KG1 (cell line): ENCODE data around the gene TRAM2.

Source experiments
- DNase-seq: peaks from one replicate; lab custom pipeline; 2025; lab: John Stamatoyannopoulos, UW

Gene TRAM2

DNA sequence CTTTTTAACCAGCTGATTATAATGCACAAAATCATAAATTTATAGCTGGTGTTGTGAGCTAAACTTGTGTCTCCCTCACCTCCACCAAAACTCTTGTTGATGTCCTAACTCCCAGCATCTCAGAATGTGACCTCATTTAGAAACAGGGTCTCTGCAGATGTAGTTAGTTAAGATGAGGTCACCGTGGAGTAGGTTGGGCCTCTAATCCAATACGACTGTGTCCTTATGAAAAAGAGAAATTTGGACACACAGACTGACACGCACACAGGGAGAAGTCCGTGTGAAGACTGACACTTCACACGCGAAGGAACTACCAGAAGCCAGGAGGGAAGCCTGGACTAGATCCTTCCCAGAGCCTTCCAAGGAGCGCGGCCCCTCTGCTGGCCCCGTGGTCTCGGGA, 46.5 kb downstream of the TRAM2 start:
- no peak for DNase-seq

DNA sequence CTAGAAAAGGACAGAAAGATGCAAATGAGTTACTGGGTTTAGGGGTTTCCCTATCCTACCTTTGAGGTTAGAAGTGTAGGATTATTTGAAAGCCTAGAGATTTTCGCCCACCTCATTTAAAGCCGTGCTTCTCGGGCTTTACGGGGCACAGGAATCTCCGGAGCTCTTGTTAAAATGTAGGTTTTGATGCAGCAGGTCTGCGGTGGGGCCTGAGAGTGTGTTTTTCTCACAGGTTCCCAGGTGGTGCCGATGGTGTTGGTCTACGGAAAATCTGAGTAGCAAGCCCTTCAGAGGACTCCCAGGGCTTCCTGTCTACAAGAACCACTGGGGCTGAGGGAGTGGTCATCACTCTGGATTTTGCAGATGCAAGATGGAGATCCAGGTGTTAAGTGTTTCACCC, 47.5 kb downstream of the TRAM2 start:
- no peak for DNase-seq

DNA sequence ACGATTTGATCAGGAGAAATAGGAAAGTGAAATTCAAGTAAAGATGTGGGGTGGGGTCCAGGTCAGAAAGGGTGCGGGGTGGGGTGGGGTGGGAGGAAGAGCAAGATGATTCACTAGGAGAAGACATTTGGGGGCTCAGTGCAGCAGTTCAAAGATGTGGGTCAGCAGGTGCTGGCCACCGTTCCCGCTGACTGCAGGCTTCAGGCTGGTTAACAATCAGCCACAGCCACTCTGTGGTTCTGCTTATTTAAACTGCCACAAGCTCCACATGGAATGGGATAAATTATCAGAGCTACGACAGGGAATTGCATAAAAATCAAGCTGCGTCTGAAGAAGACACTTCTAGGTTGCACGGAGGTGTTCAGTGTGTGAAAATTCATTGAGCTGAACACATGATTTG, 49.4 kb downstream of the TRAM2 start:
- no peak for DNase-seq

DNA sequence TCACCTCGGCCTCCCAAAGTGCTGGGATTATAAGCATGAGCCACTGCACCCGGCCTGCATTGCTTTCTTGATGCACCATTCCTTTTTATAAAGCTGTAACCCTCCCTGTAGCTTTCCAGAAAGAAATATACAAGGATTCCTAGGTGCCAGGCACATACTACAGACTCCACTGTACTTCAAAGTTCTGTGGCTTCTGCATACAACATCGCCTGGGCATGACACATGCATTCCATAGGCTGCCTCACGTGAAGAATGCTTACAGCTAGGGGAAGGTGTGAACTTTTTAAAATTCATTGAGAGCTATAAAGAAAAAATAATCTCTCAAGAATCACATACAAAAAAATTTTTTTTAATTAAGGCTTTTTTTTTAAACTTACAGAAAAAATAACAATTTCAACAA, 50.2 kb downstream of the TRAM2 start:
- DNase-seq = no peak

DNA sequence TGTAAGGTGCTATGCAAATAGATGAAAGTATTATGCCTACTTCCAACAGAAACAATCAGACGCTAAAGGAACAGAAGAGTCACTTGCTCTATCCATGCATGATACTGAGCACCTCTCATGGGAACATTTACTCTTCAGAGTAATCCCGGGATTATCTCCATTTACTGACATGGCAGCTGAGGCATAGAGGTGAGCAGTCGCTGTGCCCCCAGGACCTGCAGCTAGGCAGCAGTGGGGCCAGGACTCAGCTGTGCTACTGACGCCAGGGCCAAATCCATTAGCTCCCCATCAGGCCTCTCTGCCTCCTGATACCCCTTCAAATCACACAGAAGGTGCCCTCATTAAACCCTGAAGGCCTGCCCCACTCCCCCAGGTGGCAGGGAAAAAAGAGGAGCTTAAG, 51.9 kb downstream of the TRAM2 start:
- DNase-seq = no peak

DNA sequence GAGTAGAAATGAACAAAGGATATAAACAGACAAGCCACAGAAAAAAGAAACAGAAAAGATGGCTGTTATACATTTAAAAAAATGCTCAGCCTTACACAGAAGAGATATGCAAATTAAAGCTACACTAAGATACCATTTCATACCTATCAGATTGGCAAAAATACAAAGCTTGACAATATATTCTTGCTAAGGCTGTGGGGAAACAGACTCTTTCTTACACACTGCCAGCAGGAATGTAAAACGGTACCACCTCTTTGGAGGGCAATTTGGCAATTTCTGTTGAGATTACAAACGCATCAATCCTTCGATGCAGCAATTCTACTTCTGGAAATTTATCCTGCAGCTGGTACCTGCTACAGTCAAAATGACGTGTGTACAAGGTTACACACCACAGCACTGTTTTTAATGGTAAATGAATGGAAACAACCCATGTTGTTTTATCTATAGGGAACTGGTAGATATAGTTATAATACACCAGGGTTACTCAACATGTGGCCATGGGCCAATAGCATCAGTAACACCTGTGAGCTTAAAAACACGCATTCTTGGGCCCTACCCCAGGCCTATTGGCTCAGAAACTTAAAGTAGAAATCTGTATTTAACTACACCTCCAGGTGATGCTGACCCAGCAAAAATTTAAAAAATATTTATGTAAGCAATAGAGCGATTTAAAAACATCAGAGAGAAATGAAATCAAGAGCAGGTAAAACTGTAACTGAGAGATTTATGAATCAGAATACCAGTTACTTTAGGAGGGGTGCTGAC, 53.3 kb downstream of the TRAM2 start:
- DNase-seq = no peak

DNA sequence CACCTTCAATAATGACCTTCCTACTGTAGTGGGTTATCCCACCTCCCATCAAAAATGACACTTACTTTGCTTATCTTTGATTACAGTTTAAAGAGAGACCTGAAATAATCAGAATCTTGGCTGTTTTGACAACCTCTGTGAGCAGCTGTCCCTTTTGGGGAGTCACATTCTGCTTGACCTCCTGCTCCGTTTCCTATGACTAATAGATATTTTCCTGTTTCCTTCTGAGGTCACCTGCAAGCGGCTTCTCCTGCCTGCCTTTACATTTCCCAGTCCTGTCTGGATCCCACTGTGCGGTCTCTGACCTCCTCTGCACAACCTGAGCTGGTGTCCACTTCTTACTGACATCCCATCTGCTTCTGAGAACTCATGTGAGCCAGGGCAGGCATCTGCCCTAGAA, 54.2 kb downstream of the TRAM2 start:
- DNase-seq = no peak

DNA sequence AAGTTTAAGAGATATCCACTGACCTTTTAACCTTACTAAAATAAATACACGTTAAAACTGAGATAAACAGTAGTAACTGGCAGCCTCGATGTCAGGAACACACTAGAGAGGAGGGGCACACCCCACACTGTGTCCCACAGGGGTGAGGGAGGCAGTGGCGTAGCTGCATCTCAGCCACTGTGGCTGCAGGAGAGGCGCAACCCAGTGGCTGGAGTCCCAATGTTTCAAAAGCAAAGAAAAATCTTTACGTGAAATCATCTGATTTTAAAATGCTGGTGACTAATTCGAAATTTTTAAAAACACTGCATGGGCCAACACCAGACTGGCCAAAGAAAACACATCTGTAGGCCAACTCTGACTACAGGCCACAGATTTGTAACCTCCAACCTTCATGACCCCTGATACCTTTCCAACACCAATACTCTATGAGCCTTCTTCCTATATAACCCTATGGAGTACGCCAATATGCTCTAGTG, 54.7 kb downstream of the TRAM2 start:
- no peak for DNase-seq

DNA sequence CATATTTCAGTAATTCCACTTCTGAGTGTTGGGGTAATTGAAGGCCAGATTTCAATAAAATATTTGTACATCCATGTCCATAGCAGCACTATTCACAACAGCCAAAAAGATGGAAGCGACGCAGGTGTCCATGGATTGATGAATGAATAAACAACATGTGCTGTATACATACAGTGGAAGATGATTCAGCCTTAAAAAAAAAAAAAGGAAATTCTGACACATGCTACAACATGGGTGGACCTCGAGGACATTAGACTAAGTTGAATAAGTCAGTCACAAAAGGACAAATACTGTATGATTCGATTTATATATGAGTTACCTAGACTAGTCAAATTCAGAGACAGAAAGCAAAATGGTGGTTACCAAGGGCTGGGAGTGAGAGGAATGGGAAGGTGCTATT, 57.2 kb downstream of the TRAM2 start:
- no peak for DNase-seq

DNA sequence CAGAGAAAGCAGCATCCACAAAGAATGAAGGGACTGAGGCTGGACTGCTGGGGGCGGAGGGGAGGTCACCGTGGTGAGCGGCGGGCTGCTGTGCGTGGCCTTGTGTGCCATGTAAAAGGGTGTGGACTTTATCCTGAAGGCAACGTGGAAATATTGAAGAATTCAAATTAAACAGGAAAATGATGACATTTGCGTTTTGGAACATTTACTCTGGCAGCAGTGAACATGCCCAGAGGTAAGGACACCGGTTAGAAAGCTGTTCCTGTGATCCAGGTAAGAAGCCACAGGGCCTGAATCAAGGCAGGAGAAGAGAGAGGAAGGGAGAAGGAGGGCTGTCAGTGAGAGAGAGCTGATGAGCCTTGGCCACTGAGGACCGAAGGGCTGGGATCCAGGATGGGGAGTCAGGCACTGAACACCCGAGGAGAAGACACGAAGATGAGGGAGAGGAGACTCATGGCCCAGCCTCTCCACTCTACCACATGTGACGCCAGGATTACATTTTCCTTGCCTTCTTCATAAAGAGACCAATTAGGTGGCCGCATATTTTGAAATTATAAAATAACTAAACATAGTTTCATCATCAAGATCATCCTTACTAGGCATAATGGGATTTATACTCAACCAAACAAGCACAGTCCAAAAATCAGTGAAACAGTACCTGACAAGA, 58.4 kb downstream of the TRAM2 start:
- no peak for DNase-seq

DNA sequence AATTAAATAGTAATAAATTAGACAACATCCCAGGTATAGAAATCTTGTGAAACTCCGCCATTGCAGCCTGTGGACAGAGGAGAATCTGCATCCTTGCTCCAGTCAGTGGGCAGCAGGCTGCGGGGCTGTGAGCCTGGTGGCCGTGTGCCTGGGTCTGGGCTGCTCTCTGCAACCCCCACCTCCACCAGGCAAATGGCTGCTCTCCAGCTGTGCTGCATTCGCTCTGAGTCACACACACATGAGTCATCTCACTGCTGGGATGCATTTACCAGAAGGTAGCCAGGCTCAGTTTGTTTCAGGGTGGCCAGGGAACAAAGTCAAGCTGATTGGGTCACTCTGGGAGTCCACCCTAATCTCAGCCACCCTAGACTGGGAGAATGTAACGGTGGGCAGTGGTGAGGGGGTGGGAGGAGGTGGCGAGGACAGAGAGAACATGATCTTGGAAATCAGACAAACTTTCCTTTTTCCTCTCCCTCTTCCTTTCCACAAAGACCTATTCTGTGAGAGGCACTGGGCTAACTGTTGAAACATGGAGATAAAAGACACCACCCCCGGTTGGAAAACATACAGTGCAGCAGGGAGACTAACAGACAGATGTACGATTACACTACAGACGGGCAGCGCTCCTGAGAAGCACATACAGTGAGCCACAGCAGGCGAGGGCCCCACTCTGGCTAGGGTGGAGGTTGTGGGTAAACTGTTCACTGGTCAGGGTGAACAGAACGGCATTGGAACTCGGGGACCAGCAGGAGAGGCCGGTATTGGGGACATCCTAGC, 59.2 kb downstream of the TRAM2 start:
- DNase-seq = no peak

DNA sequence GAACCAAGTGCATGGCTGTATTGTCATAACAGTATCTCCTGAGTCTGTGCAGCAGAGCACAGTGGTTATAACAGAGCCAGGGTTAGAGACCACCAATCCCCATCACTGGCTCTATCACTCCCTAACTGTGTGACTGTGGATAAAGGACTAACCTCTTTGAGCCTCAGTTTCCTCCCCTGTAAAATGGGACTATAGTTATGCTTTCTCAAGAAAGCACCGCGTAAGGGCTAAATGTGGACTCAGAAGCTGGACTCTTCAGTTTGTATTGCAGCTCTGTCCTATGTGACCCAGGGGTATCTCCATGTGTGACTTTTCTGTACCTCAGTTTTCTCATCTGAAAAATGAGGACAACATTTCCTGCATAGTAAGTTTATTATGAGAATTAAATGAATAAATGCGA, 59.9 kb downstream of the TRAM2 start:
- no peak for DNase-seq

DNA sequence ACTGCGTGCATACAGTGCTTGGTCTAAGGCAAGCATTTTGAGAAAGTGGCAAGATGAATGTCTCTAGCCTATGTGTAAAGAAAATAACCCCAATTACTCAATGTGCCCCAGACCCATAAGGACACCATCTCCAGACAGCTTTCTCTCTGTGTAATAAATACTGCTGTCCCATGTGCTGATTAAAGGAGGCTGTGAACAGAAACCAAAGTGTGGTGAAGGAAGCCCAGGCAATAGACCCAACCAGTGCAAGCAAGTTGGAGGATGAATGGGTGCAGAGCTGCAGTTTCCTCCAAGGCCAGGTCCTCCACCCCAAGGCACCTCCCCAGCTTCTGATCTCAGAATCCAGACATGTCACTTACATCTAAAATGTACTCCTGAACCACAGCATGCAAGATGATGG, 60.6 kb downstream of the TRAM2 start:
- no peak for DNase-seq

DNA sequence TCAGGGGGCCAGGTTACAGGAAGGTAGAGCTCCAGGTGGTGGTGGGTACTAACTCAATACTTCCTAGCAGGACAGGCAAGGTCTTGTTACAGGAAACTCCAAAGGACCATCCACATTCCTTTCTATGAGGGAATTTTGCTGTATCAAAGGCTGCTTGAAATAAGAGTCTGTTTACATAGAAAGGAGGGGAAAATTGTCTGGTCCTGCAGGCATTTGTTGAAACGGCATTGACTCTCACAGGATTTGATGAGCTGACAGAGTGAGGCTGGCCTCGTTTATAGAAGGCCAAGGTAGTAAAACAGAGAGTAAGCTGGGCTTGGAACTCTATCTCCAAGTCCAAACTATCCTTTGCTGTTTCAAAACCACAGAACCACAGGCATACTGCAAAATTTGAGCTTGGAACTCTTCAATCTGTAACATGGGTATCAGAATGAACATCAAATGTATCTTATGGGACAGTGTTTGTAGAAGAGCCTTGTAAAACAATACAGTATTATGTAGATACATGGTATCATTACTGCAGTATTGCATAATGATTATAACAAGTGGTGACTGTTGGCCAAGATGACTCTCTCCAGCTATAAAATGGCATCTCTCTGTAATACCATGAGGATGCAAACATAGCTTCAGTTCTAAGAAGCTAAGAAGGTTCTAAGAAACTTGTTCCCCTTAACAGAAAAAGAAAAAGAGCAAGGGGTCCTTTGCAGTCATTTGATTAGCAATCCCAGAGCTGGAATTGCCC, 61.5 kb downstream of the TRAM2 start:
- DNase-seq = no peak

DNA sequence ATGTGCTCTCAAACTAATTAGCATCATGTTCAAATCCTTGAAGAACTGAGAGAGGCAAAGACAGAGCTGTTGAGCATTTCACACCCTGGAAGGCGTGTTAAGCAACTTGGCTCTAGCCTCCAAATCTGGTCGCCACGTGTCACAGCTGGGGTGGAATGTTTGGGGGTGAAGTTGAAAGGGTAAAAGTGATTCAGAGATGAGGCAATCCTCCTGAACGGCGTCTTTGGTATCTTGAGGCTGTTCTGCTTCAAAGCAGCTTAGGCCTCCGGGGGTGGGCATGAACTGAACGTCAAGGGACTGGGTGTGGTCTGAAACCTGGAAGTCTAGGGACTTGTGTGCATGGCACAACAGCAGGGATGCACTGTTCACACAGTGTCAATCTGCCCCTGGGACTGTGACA, 62.3 kb downstream of the TRAM2 start:
- DNase-seq = no peak

DNA sequence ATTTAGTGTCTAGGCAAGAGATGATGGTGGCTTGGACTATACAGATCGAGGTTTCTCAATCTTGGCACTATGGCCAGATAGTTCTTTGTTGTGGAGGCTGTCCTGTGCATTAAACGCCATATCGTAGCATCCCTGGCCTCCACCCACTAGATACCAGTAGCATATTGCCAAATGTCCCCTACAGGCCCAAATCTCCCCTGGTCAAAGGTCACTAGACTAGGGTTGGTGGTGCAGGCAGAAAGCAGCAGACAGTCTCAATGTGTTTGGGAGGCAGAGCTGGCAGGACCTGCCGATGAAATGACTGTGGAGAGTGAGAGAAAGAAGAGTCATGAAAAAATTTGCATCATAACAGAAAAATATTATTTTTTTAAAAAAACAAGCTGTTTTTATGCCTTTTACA, 63.0 kb downstream of the TRAM2 start:
- DNase-seq = no peak

DNA sequence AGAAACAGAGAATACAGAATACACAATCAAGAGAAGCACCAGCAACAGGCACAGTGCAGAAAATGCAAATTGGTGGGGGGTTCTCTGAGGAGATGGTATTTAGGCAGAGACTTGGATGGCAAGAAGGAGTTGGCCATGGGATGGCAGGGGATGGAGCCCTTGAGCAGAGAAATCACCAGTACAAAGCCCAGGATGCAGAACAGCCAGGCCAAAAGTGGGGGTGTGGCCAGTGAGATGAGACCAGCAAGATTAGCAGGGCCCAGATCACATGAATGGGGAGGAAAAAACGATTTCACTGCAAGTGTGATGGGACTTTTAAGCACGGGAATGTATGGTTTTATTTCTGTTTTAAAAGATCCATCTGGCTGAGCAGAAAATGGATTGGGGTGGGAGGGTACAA, 63.4 kb downstream of the TRAM2 start:
- DNase-seq = no peak

DNA sequence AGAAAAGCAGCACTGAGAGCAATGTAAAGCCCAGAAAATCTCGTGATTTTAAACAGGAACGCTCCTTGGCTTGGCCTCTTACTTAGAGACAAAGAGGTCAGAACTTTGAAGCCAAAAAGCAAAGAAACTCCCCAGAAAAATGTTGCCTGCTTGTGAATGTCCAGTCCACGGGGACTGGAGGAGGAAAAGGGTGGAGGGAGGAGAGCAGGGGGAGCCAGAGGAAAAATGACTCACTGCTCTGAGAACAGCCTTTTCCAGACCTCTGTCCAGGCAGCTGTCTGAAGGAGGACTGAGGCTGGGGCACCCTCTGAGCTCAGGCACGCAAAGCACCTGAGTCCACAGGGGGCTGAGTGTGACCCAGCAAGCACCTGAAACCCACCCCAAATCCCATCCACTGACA, 64.7 kb downstream of the TRAM2 start:
- DNase-seq = no peak

DNA sequence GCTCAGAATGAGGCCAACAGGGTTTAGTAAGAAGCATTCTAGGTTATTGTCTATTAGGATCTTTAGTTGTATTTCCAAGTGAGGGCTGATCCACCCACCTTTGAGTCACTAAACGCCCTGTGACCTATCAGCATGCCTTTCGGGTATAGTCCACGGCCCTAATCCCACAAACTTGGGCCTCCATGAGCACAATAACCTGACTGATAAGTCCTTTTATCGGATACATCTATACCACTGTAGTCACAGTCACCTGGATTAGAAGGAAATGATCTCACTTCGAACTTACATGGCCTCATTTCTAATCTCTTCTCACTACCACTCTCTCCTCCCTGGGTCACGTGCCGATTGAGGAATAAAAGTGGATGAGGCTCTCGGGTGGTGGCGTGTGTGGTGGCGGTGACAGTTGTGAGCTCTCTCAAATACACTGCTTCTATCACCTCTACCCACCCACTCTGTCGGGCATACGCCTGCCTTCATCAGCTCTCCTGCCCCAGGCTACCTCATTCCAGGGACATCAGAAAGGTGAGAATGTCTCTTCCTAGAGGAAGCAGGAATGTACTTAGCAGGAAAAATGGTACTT, 65.2 kb downstream of the TRAM2 start:
- no peak for DNase-seq

DNA sequence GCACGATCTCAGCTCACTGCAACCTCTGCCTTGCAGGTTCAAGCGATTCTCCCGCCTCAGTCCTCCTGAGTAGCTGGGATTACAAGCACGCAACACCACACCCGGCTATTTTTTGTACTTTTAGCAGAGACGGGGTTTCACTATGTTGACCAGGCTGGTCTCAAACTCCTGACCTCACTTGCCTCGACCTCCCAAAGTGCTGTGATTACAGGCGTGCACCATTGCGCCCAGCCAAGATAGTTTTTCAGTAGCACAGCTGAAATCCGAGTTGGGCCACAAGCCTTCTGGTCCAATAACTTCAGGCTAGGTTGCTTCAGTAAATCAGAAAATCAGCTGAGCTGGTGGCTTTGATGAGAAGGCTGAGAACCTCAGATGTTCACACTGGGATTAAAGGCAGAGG, 65.7 kb downstream of the TRAM2 start:
- no peak for DNase-seq

DNA sequence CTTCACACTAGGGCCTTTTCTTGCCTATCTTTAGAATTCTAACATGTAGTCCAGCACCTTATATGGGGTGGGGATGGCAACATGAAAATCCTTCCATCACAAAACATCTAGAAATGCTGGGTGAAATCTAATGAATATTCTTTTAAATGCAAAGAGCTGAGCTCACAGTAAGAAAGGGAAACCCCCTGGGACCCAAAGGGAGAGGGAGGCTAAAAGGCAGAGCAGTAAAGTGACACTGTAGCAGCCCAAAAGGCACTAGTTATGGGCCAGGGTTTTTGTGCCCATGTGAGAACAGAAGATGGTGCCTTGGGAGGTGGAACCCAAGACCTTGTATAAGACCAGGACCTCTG, 66.7 kb downstream of the TRAM2 start:
- DNase-seq = no peak
